ENCODE measurements around the gene LMAN2.

Gene LMAN2

DNA sequence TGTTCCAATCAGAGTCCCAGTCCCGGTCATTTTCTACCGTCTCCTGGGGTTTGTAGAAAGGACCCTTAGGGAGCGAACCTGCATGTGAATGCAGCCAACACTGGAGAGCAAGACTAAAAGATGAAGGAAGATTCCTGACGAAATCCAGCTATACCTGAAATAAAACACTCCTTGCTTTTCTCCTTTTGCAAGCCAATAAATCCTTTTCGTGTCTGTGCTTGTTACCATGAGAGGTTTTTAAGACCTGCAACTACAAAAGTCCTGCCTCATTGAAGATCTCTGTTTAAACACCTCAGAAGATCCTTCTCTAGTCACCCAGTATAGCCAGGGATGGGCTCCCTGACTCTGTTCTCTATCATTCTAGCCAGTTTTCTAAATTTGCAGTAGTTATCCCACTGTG lies 22.7 kb upstream of the LMAN2 start:
- DNase-seq = no peak
- no peaks in the 10 kb centered on the region for H3K9me3 ChIP-seq
- H3K4me3 ChIP-seq (ENCODE audit: low read depth, low read length) = no peak overlapping the region
- H3K4me1 ChIP-seq = no peaks in the 10 kb centered on the region
- H3K27me3 ChIP-seq = no peaks in the 10 kb centered on the region
- TF ChIP-seq, protein P1, sequence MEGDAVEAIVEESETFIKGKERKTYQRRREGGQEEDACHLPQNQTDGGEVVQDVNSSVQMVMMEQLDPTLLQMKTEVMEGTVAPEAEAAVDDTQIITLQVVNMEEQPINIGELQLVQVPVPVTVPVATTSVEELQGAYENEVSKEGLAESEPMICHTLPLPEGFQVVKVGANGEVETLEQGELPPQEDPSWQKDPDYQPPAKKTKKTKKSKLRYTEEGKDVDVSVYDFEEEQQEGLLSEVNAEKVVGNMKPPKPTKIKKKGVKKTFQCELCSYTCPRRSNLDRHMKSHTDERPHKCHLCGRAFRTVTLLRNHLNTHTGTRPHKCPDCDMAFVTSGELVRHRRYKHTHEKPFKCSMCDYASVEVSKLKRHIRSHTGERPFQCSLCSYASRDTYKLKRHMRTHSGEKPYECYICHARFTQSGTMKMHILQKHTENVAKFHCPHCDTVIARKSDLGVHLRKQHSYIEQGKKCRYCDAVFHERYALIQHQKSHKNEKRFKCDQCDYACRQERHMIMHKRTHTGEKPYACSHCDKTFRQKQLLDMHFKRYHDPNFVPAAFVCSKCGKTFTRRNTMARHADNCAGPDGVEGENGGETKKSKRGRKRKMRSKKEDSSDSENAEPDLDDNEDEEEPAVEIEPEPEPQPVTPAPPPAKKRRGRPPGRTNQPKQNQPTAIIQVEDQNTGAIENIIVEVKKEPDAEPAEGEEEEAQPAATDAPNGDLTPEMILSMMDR (IDR thresholded peaks at IDR 0.05; ENCODE audit: low read depth, low read length) = no peak
- no peaks in the 10 kb centered on the region for H3K36me3 ChIP-seq

DNA sequence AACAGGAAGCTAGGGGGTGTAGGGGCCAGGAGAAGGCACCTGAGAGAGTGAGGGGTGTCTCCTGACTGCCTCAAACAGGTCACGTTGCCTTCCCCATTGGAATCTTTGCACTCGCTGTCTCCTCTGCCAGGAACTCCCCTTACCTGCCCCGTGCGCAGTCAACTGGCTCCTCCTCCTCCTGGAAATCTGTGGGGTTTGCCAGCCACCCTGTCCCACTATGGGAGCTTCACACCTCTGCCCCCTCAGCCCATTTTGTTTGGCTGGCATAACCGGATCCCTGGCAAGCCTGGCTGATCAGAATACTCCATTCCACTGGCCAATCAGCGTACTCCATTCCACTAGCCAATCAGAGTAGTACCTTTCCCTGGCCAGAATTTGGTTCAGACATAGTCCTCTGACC lies 22.3 kb upstream of the LMAN2 start:
- Histone ChIP-seq H3K9me3 (no peaks in the 10 kb centered on the region), H3K27me3 (no peaks in the 10 kb centered on the region), H3K36me3 (no peaks in the 10 kb centered on the region), H3K4me1 (no peaks in the 10 kb centered on the region), H3K4me3 (ENCODE audit: low read depth, low read length) (no peak overlapping the region)
- TF ChIP-seq, protein P1 (IDR thresholded peaks at IDR 0.05; ENCODE audit: low read depth, low read length) = no peak
- DNase-seq = no peak

DNA sequence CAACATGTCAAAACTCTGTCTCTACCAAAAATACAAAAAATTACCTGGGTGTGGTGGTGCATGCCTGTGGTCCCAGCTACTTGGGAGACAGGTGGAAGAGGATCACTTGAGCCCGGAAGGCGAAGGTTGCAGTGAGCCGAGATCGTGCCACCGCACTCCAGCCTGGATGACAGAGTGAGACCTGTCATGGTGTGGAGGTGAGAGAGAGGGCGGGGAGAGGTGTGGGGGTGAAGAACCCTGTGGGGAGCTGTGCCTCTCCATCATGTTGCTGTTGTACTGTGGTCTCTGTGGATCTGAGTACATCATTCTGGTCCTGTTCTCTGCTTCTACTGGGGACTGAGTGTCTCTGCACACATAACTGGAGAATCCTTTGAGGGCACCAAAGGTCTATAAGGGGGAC lies 21.4 kb upstream of the LMAN2 start:
- TF ChIP-seq, protein P1 (IDR thresholded peaks at IDR 0.05; ENCODE audit: low read depth, low read length) = no peak
- no peaks in the 10 kb centered on the region for H3K36me3 ChIP-seq
- no peak for DNase-seq
- no peaks in the 10 kb centered on the region for H3K4me1 ChIP-seq
- H3K4me3 ChIP-seq (ENCODE audit: low read depth, low read length) = no peak overlapping the region
- no peaks in the 10 kb centered on the region for H3K9me3 ChIP-seq
- no peaks in the 10 kb centered on the region for H3K27me3 ChIP-seq

DNA sequence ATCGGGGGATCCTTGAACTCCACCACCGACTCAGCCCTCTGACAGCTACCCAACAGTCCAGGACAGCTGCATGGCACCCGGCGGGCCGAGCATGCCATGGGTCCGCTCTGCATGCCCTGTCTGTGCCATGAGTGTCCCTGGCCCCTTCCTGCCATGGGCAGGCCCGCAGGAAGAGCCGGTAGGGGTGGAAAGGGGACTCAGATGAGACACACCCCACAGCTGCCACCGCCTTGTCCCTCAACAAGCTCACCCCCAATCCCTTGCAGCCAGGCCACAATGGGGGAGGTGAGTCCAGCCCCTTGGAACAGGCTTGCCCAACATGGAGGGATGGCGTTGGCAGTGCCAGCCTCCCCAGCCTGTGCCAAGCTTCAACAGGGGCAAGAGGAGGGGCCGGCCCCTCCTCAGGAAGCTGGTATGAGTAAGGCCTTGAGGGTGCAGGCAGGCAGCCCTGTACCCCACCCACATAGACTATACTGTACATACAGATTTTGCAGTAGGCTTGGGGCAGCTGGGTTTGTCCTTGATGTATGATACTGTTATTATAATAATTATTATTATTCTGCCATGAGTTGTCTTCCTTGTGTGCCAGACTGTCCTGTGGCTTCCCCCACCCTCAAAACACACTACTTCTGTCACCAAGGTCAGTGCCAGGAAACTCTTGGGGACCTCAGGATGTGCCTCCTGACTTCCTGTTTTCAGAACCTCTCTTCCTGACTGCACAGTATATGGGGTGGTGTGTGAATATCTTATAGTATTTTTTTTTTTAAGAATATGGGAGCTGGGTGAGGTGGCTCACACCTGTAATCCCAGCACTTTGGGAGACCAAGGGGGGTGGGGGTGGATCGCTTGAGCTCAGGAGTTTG lies 20.8 kb upstream of the LMAN2 start:
- Histone ChIP-seq H3K27me3 (no peaks in the 10 kb centered on the region), H3K4me3 (ENCODE audit: low read depth, low read length) (no peak overlapping the region), H3K4me1 (no peaks in the 10 kb centered on the region), H3K36me3 (no peaks in the 10 kb centered on the region), H3K9me3 (no peaks in the 10 kb centered on the region)
- DNase-seq = no peak
- TF ChIP-seq, protein P1 (IDR thresholded peaks at IDR 0.05; ENCODE audit: low read depth, low read length) = no peak

DNA sequence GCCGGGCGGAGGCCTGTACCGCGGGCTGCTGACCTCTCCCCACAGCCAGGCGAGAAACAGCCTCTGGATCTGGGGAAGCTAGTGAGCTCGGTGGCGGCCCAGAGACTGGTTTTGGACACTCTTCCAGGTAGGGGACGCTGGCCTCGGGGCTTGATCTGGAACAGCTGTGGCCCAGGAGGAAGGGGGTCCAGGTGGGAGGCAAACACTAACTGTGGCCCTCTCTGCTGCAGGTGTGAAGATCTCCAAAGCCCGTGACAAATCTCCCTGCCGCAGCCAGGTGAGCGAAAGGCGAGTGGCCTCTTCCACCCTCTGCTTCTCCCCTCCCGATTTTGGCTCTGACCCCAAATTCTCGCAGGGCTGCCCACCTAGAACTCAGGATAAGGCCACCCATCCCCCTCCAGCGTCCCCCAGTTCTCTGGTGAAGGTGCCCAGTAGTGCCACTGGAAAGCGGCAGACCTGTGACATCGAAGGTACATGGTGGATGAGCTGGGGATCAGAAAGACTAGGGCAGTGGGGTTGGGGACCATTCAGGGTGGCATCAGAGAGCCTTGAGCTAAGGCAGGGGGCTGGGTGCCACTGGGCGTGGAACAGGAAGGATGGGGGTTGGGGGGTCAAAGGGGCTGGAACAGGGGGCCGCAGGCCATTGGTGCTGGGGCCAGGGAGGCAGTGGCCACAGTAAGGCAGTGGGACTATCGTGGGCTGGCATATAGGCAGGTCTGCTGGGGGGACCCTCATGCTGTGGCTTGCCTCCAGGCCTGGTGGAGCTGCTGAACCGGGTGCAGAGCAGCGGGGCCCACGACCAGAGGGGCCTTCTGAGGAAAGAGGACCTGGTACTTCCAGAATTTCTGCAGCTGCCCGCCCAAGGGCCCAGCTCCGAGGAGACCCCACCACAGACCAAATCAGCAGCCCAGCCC lies 19.9 kb upstream of the LMAN2 start:
- Histone ChIP-seq H3K9me3 (no peaks in the 10 kb centered on the region), H3K4me1 (peaks cover 2% of the 10 kb centered on the region), H3K36me3 (no peaks in the 10 kb centered on the region), H3K27me3 (no peaks in the 10 kb centered on the region), H3K4me3 (ENCODE audit: low read depth, low read length) (peak overlapping the region; percentile 52)
- no peak for DNase-seq
- TF ChIP-seq, protein P1 (IDR thresholded peaks at IDR 0.05; ENCODE audit: low read depth, low read length) = no peak
